Type B pancreatic cell (in vitro differentiated cells): ENCODE results near the gene KRTAP10-8. TPM values are rescaled to one million over a fixed set of nuclear protein-coding genes. Genes with fewer than 3 reads are reported as not detected.
"Not testable (repeated sequence)": the region's sequence is repeated elsewhere in the genome, so short reads cannot be mapped to it uniquely, and the experiment has no call there.

ENCODE experiments used
- DNase-seq: peaks from one replicate; pipeline ENCODE4 v3.0.0; 2021; ENCODE audit warnings: mixed read lengths; ENCODE audit not compliant: unreplicated experiment; ENCODE audit errors: extremely low spot score
- H3K27ac Mint-ChIP-seq: 2 replicates; pipeline ENCODE4 v1.8.0; 2021; ENCODE audit warnings: mild to moderate bottlenecking, mixed read lengths
- H3K27me3 Mint-ChIP-seq: 2 replicates; pipeline ENCODE4 v1.8.0; 2021; ENCODE audit warnings: mixed read lengths
- H3K36me3 Mint-ChIP-seq: 2 replicates; pipeline ENCODE4 v1.8.0; 2021; ENCODE audit warnings: mixed read lengths
- H3K4me1 Mint-ChIP-seq: one replicate; pipeline ENCODE4 v1.8.0; 2021; ENCODE audit warnings: mixed read lengths; ENCODE audit not compliant: unreplicated experiment
- H3K4me3 Mint-ChIP-seq: 2 replicates; pipeline ENCODE4 v1.8.0; 2021; ENCODE audit warnings: mild to moderate bottlenecking, mixed read lengths
- H3K9me3 Mint-ChIP-seq: 2 replicates; pipeline ENCODE4 v1.8.0; 2021; ENCODE audit warnings: mixed read lengths
- CTCF ChIP-seq: fragments of 200-600 bp; sonication (generic); conservative IDR thresholded peaks from 2 replicates; pipeline ENCODE4 v1.5.0; 2021; ENCODE audit warnings: antibody characterized with exemption, mild to moderate bottlenecking
- total RNA-seq: library from RNA; stranded (reverse); gene quantifications from 2 replicates; pipeline ENCODE4 v1.2.1, GENCODE V29; 2021; ENCODE audit warnings: low replicate concordance

Gene KRTAP10-8
- total RNA-seq, 1 donor from 2014 or later = not detected

GRCh38 chr21:44595524-44595923, 16.4 kb upstream of the KRTAP10-8 start:
- Mint-ChIP-seq H3K4me3 (no peak overlapping the region), H3K27me3 (peaks cover 3% of the 10 kb centered on the region), H3K4me1 (peaks cover 12% of the 10 kb centered on the region), H3K9me3 (peaks cover 13% of the 10 kb centered on the region), H3K36me3 (no peaks in the 10 kb centered on the region), H3K27ac (no peak overlapping the region)
- DNase-seq = no peak
- no peak for TF ChIP-seq CTCF

- DNase-seq = no peak
- TF ChIP-seq CTCF = no peak
- no peak overlapping the region for H3K27ac Mint-ChIP-seq
- no peak overlapping the region for H3K4me3 Mint-ChIP-seq
- peaks cover 13% of the 10 kb centered on the region for H3K9me3 Mint-ChIP-seq
- H3K36me3 Mint-ChIP-seq = no peaks in the 10 kb centered on the region
- peaks cover 3% of the 10 kb centered on the region for H3K27me3 Mint-ChIP-seq
- H3K4me1 Mint-ChIP-seq = peaks cover 12% of the 10 kb centered on the region
These were observed 15.7 kb upstream of the KRTAP10-8 start for GRCh38 chr21:44596068-44596725.

- H3K27me3 Mint-ChIP-seq = peaks cover 3% of the 10 kb centered on the region
- H3K36me3 Mint-ChIP-seq = no peaks in the 10 kb centered on the region
- H3K9me3 Mint-ChIP-seq = peaks cover 13% of the 10 kb centered on the region
- no peak for DNase-seq
- no peak for TF ChIP-seq CTCF
- peak overlapping the region; percentile 36 for H3K27ac Mint-ChIP-seq
- peaks cover 12% of the 10 kb centered on the region for H3K4me1 Mint-ChIP-seq
- H3K4me3 Mint-ChIP-seq = no peak overlapping the region
These were observed 13.8 kb upstream of the KRTAP10-8 start for GRCh38 chr21:44598061-44598460.

GRCh38 chr21:44599264-44600029, 12.4 kb upstream of the KRTAP10-8 start:
- TF ChIP-seq CTCF = no peak

GRCh38 chr21:44600118-44600978, 11.5 kb upstream of the KRTAP10-8 start, which contains the start of gene KRTAP10-7:
Gene KRTAP10-7, plus strand, starts transcription at chr21:44600597. Its CDS starts 25 bp downstream, at chr21:44600622.
- not testable (repeated sequence) for H3K36me3 Mint-ChIP-seq, H3K27ac Mint-ChIP-seq, DNase-seq, H3K4me3 Mint-ChIP-seq, H3K27me3 Mint-ChIP-seq, H3K4me1 Mint-ChIP-seq
- H3K9me3 Mint-ChIP-seq = peaks cover 13% of the 10 kb centered on the region

More at GRCh38 chr21:44599264-44600029, 12.4 kb upstream of the KRTAP10-8 start:
- DNase-seq = no peak
- H3K27me3 Mint-ChIP-seq = peaks cover under 1% of the 10 kb centered on the region
- peaks cover 8% of the 10 kb centered on the region for H3K4me1 Mint-ChIP-seq
- no peak overlapping the region for H3K4me3 Mint-ChIP-seq
- H3K9me3 Mint-ChIP-seq = peaks cover 13% of the 10 kb centered on the region
- H3K27ac Mint-ChIP-seq = no peak overlapping the region
- H3K36me3 Mint-ChIP-seq = no peaks in the 10 kb centered on the region

GRCh38 chr21:44601091-44601490, 10.8 kb upstream of the KRTAP10-8 start:
- DNase-seq, H3K27ac Mint-ChIP-seq, H3K4me3 Mint-ChIP-seq, H3K36me3 Mint-ChIP-seq, H3K27me3 Mint-ChIP-seq, H3K4me1 Mint-ChIP-seq: not testable (repeated sequence)
- H3K9me3 Mint-ChIP-seq = peaks cover 13% of the 10 kb centered on the region
